HCT116 (cell line): ENCODE results near the gene ARID1A. TPM values are rescaled to one million over a fixed set of nuclear protein-coding genes. Genes with fewer than 3 reads are reported as not detected.

Experiments
- ATAC-seq: fragments of 200-7000 bp; cut with Tn5 transposase; 2 replicates; pipeline ENCODE4 v1.9.1; 2020; ENCODE audit warnings: mild to moderate bottlenecking, moderate library complexity
- BruUV-seq: library from RNA; stranded (reverse); fragments of 400-500 nt; replicated peaks from 2 replicates; lab custom pipeline; 2021; lab: Mats Ljungman, UMichigan
- CTCF ChIA-PET: fragments of 300-600 bp; sonication (Branson Sonifier 250); formaldehyde crosslinking; loops from one replicate; lab custom pipeline; 2021; ENCODE audit warnings: antibody characterized with exemption; lab: Charles Lee
- POLR2A ChIA-PET: fragments of 300-600, 350-600 bp; sonication (Branson Sonifier 250); formaldehyde crosslinking; loops from one replicate; lab custom pipeline; 2021; ENCODE audit warnings: antibody characterized with exemption; lab: Charles Lee
- RAD21 ChIA-PET, 2 experiments: fragments of 300-600 bp; sonication (Branson Sonifier 250); formaldehyde crosslinking; loops; one replicate each; lab custom pipeline; 2023; ENCODE audit warnings: low total read pairs in 2 of 2; ENCODE audit not compliant: uncharacterized antibody in 2 of 2, unreplicated experiment in 2 of 2, low non-redundant PET in 1 of 2; lab: Charles Lee
- DNase-seq: peaks from one replicate; pipeline ENCODE4 v3.0.0-alpha.2; 2010; ENCODE audit warnings: low read depth, low spot score
- H2AFZ ChIP-seq: fragments of 200-600 bp; shearing (Covaris generic), sonication (generic); 2 replicates; pipeline ENCODE4 v1.6.1; 2017; ENCODE audit warnings: low read depth, mixed run types, mixed read lengths, antibody characterized with exemption, low read length; ENCODE audit not compliant: poor library complexity, severe bottlenecking
- H3K27ac ChIP-seq: 2 replicates; pipeline ENCODE4 v1.5.1; 2012; ENCODE audit warnings: low read depth, low read length
- H3K27me3 ChIP-seq: fragments of 200-600 bp; sonication (generic); 2 replicates; pipeline ENCODE4 v1.6.1; 2016; ENCODE audit warnings: mixed run types, low read length, mixed read lengths; ENCODE audit not compliant: insufficient read depth
- H3K36me3 ChIP-seq, 2 experiments: fragments of 200-500 bp in 1 of 2; fragments of 200-600 bp in 1 of 2; sonication (Bioruptor generic) in 1 of 2; sonication (generic) in 1 of 2; 2 replicates each; pipeline versions ENCODE4 v1.5.1 to v1.6.1; 2014 to 2016; ENCODE audit warnings: low read length in 2 of 2, inconsistent platforms in 1 of 2, mixed read lengths in 1 of 2, mixed run types in 1 of 2; ENCODE audit not compliant: insufficient read depth in 2 of 2, control insufficient read depth in 1 of 2
- H3K4me1 ChIP-seq, 2 experiments: fragments of 200-600 bp in 1 of 2; sonication (generic) in 1 of 2; 2 replicates each; pipeline versions ENCODE4 v1.5.1 to v1.6.1; 2012 to 2017; ENCODE audit warnings: low read length in 2 of 2, inconsistent platforms in 1 of 2, mild to moderate bottlenecking in 1 of 2, mixed read lengths in 1 of 2, mixed run types in 1 of 2, moderate library complexity in 1 of 2; ENCODE audit not compliant: insufficient read depth in 2 of 2, control insufficient read depth in 1 of 2
- H3K4me2 ChIP-seq: fragments of 200-600 bp; sonication (generic); 2 replicates; pipeline ENCODE4 v1.6.1; 2017; ENCODE audit warnings: mixed run types, low read length, mixed read lengths
- H3K4me3 ChIP-seq, 2 experiments: fragments of 200-600 bp in 1 of 2; sonication (generic) in 1 of 2; replicated peaks in 1 of 2; 2 replicates each; pipeline ENCODE4 v1.5.1; 2011 to 2016; ENCODE audit warnings: low read length in 2 of 2, control low read depth in 1 of 2, low read depth in 1 of 2, mild to moderate bottlenecking in 1 of 2, mixed read lengths in 1 of 2, mixed run types in 1 of 2
- H3K79me2 ChIP-seq: fragments of 200-600 bp; sonication (generic); 2 replicates; pipeline ENCODE4 v1.6.1; 2017; ENCODE audit warnings: mild to moderate bottlenecking, mixed run types, low read length, moderate library complexity, mixed read lengths; ENCODE audit not compliant: insufficient read depth
- H3K9ac ChIP-seq: fragments of 200-600 bp; sonication (generic); 2 replicates; pipeline ENCODE4 v1.6.1; 2016; ENCODE audit warnings: low read length, mixed read lengths
- H3K9me2 ChIP-seq: fragments of 200-600 bp; sonication (generic), shearing (Covaris generic); 2 replicates; pipeline ENCODE4 v1.6.1; 2017; ENCODE audit warnings: mixed run types, mild to moderate bottlenecking, moderate library complexity; ENCODE audit not compliant: insufficient read depth
- H3K9me3 ChIP-seq, 2 experiments: fragments of 200-500 bp in 1 of 2; fragments of 200-600 bp in 1 of 2; sonication (Bioruptor generic) in 1 of 2; sonication (generic) in 1 of 2; 2 replicates each; pipeline ENCODE4 v1.6.1; 2014 to 2017; ENCODE audit warnings: low read length in 2 of 2, mixed read lengths in 2 of 2, inconsistent platforms in 1 of 2, low read depth in 1 of 2, mild to moderate bottlenecking in 1 of 2, mixed run types in 1 of 2, moderate library complexity in 1 of 2; ENCODE audit not compliant: control insufficient read depth in 1 of 2, insufficient read depth in 1 of 2
- H4K20me1 ChIP-seq: fragments of 200-600 bp; sonication (generic), shearing (Covaris generic); 2 replicates; pipeline ENCODE4 v1.6.1; 2017; ENCODE audit warnings: mixed run types, mild to moderate bottlenecking, moderate library complexity; ENCODE audit not compliant: insufficient read depth
- FOSL1 ChIP-seq: IDR thresholded peaks from 2 replicates; pipeline ENCODE4 v1.6.1; 2012; ENCODE audit warnings: low read depth
- REST ChIP-seq: IDR thresholded peaks from 2 replicates; pipeline ENCODE4 v1.6.1; 2012; ENCODE audit warnings: low read depth
- YY1 ChIP-seq: IDR thresholded peaks from 2 replicates; pipeline ENCODE4 v1.6.1; 2011; ENCODE audit warnings: low read length, low read depth, moderate library complexity, mild to moderate bottlenecking; ENCODE audit not compliant: insufficient replicate concordance; ENCODE audit errors: extremely low read depth
- intact Hi-C: fragments of 100-400 bp; cut with micrococcal nuclease; formaldehyde crosslinking; loops from 2 replicates; pipeline ENCODE4 v1.10.0; 2022
- total RNA-seq: library from RNA; stranded (reverse); gene quantifications from one replicate; pipeline ENCODE4 v1.2.1, GENCODE V29; 2021; ENCODE audit not compliant: unreplicated experiment

The ARID1A gene
- total RNA-seq, 1 experiment from 2014 or later: 62.8 TPM

- H3K4me1 ChIP-seq: peaks cover 26 to 69% of the 10 kb centered on the region in 2 experiments
- H3K36me3 ChIP-seq: no peaks in the 10 kb centered on the region
- H2AFZ ChIP-seq: peak overlapping the region; percentile 1
- TF ChIP-seq REST (no peak), FOSL1 (no peak), YY1 (peak; percentile 24)
- no peak overlapping the region for H3K27ac ChIP-seq
- no peaks in the 10 kb centered on the region for H3K9me2 ChIP-seq
- H3K4me2 ChIP-seq: peak overlapping the region; percentile 17
- H3K27me3 ChIP-seq: no peaks in the 10 kb centered on the region
- no peak overlapping the region for H3K9ac ChIP-seq
- ChIA-PET POLR2A (interaction anchor here (2.1 to 3.5 kb wide), 4 partner anchors 8 to 54 kb away, joined by 5 to 21 read pairs (median 13); no protein-coding TSS in a partner anchor), CTCF (interaction anchor here (4.3 kb wide), 1 partner anchor 13 kb away, joined by 33 read pairs; no protein-coding TSS in a partner anchor), RAD21 (no interaction called here)
- DNase-seq (no peak), ATAC-seq (no peak)
- no TSS peak for BruUV-seq
- intact Hi-C loops: loop anchor here (10.0 kb wide), 1 partner anchor 174 kb away; the partner anchor contains the start of gene SFN
- no peaks in the 10 kb centered on the region for H3K9me3 ChIP-seq
- H3K79me2 ChIP-seq: peaks cover 11% of the 10 kb centered on the region; the same call in 1 of the 2 replicates
- H3K4me3 ChIP-seq: no peak overlapping the region
- H4K20me1 ChIP-seq: no peaks in the 10 kb centered on the region
Observed at GRCh38 chr1:26690576-26691031, 5.2 kb upstream of the ARID1A start.
